Activated CD8-positive, alpha-beta memory T cell treated with anti-CD3 and anti-CD28 coated beads for 48 hours (primary cell): ENCODE measurements around the gene RASSF6.
"Not testable (repeated sequence)": the region's sequence is repeated elsewhere in the genome, so short reads cannot be mapped to it uniquely, and the experiment has no call there.

Experiments
- DNase-seq, 3 experiments: peaks; one replicate each; pipeline ENCODE4 v3.0.0-alpha.2; 2020; ENCODE audit warnings: low read depth in 2 of 3, low spot score in 2 of 3

Gene RASSF6

GRCh38 chr4:73620115-73620792 lies at the start of gene RASSF6:
RASSF6 (minus strand) TSS chr4:73620436; CDS start chr4:73611795, 8,641 bp downstream.
- DNase-seq, result no peak

- DNase-seq, result no peak
These were observed 49.4 kb upstream of the RASSF6 start for GRCh38 chr4:73669410-73670183.

DNA sequence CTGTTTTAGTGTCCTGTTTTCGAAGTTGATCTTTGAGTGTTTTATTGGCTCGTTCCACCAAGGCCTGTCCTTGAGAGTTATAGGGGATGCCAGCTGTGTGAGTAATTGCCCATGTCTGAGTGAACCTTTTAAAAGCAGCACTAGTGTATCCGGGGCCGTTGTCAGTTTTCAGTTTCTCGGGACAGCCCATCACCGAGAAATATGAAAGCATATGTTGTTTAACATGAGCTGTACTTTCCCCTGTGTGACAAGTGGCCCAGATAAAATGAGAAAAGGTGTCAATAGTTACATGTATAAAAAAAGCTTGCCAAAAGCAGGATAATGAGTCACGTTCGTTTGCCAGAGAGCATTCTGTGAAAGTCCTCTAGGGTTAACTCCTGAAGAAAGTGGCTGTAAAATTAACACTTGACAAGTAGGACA lies 48.6 kb upstream of the RASSF6 start:
- no peak for DNase-seq

DNA sequence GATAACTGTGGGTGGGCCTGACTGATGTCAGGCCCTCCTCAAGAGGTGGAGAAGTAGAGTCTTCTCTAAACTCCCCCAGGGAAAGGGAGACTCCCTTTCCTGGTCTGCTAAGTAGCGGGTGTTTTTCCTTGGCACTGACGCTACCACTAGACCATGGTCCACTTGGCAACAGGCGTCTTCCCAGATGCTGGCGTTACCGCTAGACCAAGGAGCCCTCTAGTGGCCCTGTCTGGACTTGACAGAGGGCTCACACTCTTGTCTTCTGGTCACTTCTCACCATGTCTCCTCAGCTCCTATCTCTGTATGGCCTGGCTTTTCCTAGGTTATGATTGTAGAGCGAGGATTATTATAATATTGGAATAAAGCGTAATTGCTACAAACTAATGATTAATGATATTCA lies 45.7 kb upstream of the RASSF6 start:
- DNase-seq, result not testable (repeated sequence)

GRCh38 chr4:73664470-73664869 lies 44.2 kb upstream of the RASSF6 start:
- DNase-seq, result no peak

DNA sequence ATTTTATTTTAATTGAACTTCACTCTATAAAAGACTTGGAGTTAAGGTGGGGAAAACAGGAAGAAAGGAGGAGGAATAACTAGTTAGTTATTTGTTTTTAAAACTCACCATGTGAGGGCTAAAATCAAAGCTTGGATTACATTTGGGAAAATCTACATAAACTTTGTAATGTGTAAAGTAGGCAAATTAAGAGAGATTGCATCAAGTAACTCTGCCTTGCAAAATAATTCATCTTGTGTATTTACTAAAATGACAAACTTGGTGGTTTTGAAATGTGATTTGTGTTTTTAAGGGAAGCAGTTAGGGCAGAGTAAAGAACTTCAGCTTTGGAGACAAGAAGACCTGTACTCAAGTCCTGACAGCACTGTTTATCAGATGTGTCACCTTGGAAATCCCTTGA lies 43.3 kb upstream of the RASSF6 start:
- DNase-seq, result no peak

- no peak for DNase-seq
These were observed 42.7 kb upstream of the RASSF6 start for GRCh38 chr4:73662709-73663546.

DNA sequence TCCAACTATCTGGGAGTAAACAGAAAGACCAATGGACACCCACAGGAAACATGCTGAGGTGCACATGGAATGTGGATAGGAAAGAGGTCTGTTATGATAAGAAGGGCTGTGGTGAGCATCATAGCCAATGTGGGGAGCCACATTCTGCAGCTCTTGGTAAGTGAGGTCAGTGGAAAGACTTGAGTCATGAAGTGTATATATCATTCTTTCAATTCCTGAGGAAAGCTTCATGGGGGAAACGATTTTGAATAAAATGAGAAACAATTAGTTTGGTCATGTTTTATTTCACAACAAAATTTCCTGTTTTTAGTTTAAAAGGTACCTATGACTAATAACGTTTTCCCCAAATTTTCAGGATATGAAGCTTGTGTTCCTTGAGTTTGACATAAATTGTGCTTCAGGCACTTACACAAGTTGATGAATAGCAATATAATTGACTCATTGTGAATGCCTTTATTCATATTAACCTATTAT lies 41.4 kb upstream of the RASSF6 start:
- DNase-seq, result no peak

DNA sequence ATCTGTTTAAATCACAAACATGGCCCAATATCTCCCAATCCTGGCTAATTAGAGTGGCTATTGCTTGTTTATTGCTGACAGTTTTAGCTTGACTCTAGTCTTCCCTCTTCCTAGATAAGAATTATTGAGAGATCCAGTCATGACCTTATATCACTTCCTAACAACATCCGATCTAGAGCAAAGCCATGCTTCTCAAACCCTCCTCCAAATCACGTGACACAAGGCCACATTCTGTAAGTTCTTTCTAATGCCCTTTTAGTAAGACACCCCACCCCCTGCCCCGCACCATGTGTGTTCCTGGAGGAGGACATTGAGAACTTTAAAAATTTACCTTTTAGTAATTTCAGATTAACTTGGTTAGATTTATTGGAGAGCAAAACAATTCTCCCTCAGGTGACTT lies 40.6 kb upstream of the RASSF6 start:
- DNase-seq, result no peak

GRCh38 chr4:73653695-73654106 lies 33.5 kb upstream of the RASSF6 start:
- no peak for DNase-seq

GRCh38 chr4:73650250-73650649 lies 30.0 kb upstream of the RASSF6 start:
- no peak for DNase-seq

DNA sequence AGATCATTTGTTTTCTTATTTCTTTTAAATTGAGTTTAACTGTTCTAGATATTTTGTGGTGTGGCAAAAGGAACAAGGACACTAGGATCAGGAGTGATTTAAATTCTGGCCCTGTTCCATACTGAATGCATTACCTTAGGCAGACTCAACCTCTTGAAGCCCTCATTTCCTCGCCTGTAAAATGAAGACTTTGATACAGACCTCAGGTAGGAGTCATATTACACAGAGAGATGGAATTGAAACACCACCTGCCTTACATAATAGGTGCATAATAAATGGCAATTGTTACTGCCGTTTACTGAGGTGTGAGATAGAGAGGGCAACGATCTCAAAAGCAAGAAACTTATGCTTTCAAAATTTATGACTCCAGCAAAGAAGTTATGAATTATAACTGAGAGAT lies 28.2 kb upstream of the RASSF6 start:
- DNase-seq, result no peak

DNA sequence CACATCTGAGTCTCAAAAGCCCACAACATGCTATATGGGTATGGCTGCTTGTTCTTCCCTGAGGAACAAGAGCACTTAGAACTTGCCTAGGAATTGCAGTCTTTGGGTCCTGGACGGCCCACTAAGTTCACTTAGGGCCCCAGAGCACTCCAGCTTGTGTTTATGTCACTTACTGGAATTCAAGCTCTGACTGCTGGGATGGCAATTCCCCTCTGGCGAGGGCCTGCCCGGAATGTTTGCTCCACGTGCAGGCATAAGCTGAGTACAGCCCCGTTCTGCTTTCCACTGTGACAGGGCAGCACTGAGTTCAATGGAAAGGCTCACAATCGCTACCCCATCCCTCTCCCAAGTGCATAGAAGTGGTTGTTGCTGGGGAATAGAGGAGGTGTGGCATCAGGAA lies 25.9 kb upstream of the RASSF6 start:
- no peak for DNase-seq

- DNase-seq, result no peak
These were observed 11.5 kb upstream of the RASSF6 start for GRCh38 chr4:73631565-73632226.

GRCh38 chr4:73628834-73629233 lies 8.6 kb upstream of the RASSF6 start:
- not testable (repeated sequence) for DNase-seq

DNA sequence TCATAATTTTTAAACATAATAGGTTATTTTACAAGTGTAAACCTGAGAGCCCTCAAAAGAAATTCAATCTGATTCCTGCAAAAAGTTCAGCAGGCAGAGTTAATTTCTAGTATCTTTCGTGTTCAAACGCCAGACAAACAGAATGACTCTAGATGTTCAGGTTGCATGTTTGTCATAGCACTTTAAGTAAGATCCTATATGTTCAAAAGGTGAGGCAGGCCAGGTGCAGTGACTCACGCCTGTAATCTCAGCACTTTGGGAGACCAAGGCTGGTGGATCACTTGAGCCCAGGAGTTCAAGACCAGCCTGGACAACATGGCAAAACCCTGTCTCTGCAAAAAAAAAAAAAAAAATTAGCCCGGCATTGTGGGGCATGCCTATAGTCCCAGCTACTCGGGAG lies 1.1 kb upstream of the RASSF6 start:
- no peak for DNase-seq

GRCh38 chr4:73619346-73619745 lies 890 bp downstream of the RASSF6 start:
- DNase-seq, result no peak

GRCh38 chr4:73617256-73617655 lies 3.0 kb downstream of the RASSF6 start:
- no peak for DNase-seq

DNA sequence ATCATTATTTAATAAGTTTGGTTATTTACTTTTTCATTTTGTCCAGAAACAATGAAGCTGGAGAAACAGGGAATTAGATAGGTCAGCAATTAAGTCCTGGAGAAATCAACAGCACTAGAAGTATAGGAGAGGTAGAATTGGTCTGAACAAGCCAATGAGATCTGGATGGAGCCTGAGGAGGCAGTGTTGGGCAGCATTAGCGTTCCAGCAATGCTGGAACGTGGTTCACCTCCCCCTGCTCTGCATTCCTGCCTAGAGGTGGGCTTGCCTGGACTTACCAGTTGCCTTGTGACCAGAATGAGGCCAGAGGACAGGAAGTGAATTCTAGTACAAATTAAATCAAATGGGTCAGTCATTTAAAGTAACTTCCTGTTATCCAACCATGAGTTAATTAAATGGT lies 4.6 kb downstream of the RASSF6 start:
- DNase-seq, result no peak

DNA sequence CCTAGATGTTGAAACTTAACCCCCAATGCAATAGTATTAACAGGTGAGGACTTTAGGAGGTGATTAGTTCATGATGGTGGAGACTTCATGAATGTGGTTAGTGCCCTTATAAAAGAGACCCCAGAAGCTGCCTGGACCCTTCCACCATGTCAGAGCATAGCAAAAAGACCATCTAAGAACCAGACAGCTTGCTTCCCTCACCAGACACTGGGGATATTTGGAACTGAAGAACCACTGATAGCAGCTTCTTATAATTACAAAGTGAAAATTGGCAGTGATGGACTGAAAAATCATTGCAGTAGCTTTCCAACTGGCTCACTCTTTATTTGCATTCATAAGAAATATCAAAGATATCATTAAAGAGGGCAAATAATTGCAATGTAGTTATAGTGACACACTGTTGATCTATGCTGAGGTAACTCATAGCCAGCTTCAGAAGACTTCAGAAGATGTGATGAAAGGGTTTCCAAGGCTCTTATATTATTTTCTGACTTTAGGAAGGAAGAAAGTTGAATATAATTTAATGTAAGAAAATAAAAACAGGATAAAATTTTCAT lies 5.8 kb downstream of the RASSF6 start:
- DNase-seq, result no peak

- no peak for DNase-seq
These were observed 7.1 kb downstream of the RASSF6 start for GRCh38 chr4:73613130-73613529.
